Cardiac fibroblast (primary cell): ENCODE measurements around the gene ARHGEF6.

ENCODE experiments used
- DNase-seq, 2 donors: peaks; one replicate each; pipeline versions ENCODE4 v3.0.0 to v3.0.0-alpha.2; 2010; ENCODE audit warnings: low read depth in 2 of 2
- H3K4me3 ChIP-seq, 2 donors: replicated peaks in 1 of 2; 1 replicate in 1 of 2; 2 replicates in 1 of 2; pipeline ENCODE4 v1.5.1; 2011; ENCODE audit warnings: low read depth in 2 of 2, low read length in 2 of 2, mild to moderate bottlenecking in 2 of 2, moderate library complexity in 1 of 2
- CTCF ChIP-seq: IDR thresholded peaks from one replicate; pipeline ENCODE4 v1.5.1; 2011; ENCODE audit warnings: low read depth, mild to moderate bottlenecking, low read length, inconsistent platforms

The ARHGEF6 gene, protein sequence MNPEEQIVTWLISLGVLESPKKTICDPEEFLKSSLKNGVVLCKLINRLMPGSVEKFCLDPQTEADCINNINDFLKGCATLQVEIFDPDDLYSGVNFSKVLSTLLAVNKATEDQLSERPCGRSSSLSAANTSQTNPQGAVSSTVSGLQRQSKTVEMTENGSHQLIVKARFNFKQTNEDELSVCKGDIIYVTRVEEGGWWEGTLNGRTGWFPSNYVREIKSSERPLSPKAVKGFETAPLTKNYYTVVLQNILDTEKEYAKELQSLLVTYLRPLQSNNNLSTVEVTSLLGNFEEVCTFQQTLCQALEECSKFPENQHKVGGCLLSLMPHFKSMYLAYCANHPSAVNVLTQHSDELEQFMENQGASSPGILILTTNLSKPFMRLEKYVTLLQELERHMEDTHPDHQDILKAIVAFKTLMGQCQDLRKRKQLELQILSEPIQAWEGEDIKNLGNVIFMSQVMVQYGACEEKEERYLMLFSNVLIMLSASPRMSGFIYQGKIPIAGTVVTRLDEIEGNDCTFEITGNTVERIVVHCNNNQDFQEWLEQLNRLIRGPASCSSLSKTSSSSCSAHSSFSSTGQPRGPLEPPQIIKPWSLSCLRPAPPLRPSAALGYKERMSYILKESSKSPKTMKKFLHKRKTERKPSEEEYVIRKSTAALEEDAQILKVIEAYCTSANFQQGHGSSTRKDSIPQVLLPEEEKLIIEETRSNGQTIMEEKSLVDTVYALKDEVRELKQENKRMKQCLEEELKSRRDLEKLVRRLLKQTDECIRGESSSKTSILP

GRCh38 chrX:136780763-136781162 lies at the start of gene ARHGEF6:
ARHGEF6 (minus strand) TSS chrX:136780932; CDS start chrX:136780882, 50 bp downstream.
- TF ChIP-seq CTCF, result no peak
- peak in 1 of 2 donors; percentile 29 for DNase-seq
- peak within 1 kb of the TSS in 1 of 2 donors; percentile 28 for H3K4me3 ChIP-seq

DNA sequence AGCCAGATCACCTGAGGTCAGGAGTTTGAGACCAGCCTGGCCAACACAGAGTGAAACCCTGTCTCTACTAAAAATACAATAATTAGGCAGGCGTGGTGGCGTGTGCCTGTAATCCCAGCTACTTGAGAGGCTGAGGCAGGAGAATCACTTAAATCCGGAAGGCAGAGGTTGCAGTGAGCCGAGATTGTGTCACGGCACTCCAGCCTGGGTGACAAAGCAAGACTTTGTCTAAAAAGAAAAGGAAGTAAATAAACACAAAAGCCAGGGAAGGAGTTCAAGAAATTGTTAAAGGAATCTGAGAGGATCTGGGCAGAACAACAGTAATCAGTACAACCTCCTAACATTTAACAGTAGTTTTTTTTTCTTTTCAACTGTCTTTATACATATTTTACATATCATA lies 48.7 kb upstream of the ARHGEF6 start:
- H3K4me3 ChIP-seq, result no peak overlapping the region
- DNase-seq, result no peak
- no peak for TF ChIP-seq CTCF

GRCh38 chrX:136828830-136829229 lies 48.1 kb upstream of the ARHGEF6 start:
- DNase-seq, result no peak
- TF ChIP-seq CTCF, result no peak
- no peak overlapping the region for H3K4me3 ChIP-seq

- TF ChIP-seq CTCF, result no peak
- DNase-seq, result peak in 1 of 2 donors; percentile 10
- H3K4me3 ChIP-seq, result no peak overlapping the region
These were observed 46.3 kb upstream of the ARHGEF6 start for GRCh38 chrX:136827026-136827425.

- no peak for DNase-seq
- no peak overlapping the region for H3K4me3 ChIP-seq
- no peak for TF ChIP-seq CTCF
These were observed 45.0 kb upstream of the ARHGEF6 start for GRCh38 chrX:136825771-136826170.

- no peak overlapping the region for H3K4me3 ChIP-seq
- TF ChIP-seq CTCF, result no peak
- peak in 1 of 2 donors; percentile 72 for DNase-seq
These were observed 42.4 kb upstream of the ARHGEF6 start for GRCh38 chrX:136823175-136823574.
